ENCODE results near the gene EDA.

The EDA gene

GRCh38 chrX:69740317-69740716 is 124.4 kb downstream of the EDA start:
- DNase-seq (ENCODE audit: low read depth), result no peak
- TF ChIP-seq CTCF (conservative IDR thresholded peaks at IDR 0.05; ENCODE audit: low read depth, low read length), result no peak
- H3K4me3 ChIP-seq (ENCODE audit: low read depth, low read length), result no peak overlapping the region

DNA sequence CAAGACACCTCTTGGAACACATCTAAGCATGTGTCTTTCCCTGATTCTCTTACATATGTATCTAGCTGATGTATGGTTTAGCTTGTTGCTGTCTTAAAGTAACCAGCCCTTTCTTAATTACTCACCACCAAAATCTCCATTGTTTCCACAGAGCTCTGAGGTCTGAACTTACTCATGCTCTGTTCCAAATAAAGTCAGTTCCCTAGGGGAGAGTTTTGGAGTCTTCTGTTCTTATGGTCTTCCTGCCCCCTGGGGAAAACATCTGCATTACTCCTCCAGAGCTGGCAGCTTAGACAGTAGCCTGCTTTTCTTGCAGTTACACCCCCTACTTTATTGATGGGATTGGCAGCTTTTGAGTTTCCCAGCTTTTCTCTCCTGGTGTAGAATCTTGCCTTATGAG is 125.8 kb downstream of the EDA start:
- no peak for DNase-seq (ENCODE audit: low read depth)
- no peak for TF ChIP-seq CTCF (conservative IDR thresholded peaks at IDR 0.05; ENCODE audit: low read depth, low read length)
- no peak overlapping the region for H3K4me3 ChIP-seq (ENCODE audit: low read depth, low read length)

DNA sequence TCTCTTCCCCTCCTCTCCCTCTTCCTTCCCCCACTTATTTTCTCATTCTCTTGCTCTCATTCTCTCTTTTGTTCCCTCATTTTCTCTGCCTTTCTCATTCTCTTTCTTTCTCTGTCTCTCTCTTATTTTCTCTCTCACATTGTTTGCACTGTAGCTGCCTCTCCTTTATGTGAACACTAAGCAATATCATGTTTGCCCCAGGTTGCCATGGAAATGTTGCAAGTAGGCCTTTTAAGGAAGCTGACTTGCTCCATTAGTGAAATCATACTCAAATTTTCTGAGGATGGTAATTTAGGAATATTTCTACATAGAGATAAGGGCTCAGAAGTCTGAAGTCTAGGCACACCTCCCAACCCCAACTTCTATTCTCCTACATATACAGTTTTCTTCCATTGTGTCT is 130.1 kb downstream of the EDA start:
- no peak for DNase-seq (ENCODE audit: low read depth)
- TF ChIP-seq CTCF (conservative IDR thresholded peaks at IDR 0.05; ENCODE audit: low read depth, low read length), result no peak
- no peak overlapping the region for H3K4me3 ChIP-seq (ENCODE audit: low read depth, low read length)

DNA sequence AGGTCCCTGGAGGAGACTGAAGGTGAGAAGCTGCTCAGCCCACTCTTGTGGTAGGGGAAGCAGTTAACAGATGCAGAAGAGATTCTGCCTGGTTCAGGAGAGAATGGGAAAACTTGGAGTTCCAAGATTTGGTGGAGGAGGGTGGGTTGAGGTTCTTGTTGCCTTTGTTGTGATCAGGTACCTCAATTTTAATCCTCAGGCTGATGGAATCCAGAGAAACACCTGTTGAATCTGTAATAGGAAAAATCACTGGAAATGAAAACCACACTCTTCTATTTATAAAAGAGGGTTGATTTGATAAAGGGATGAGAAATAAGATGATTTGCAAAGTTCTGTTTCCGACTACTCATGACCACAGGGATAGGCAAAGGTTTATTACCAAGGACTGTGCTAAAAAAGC is 132.1 kb downstream of the EDA start:
- H3K4me3 ChIP-seq (ENCODE audit: low read depth, low read length), result no peak overlapping the region
- TF ChIP-seq CTCF (conservative IDR thresholded peaks at IDR 0.05; ENCODE audit: low read depth, low read length), result no peak
- DNase-seq (ENCODE audit: low read depth), result no peak

- no peak overlapping the region for H3K4me3 ChIP-seq (ENCODE audit: low read depth, low read length)
- no peak for DNase-seq (ENCODE audit: low read depth)
- TF ChIP-seq CTCF (conservative IDR thresholded peaks at IDR 0.05; ENCODE audit: low read depth, low read length), result no peak
Observed at GRCh38 chrX:69759921-69760625, 144.2 kb downstream of the EDA start.

- no peak for TF ChIP-seq CTCF (conservative IDR thresholded peaks at IDR 0.05; ENCODE audit: low read depth, low read length)
- no peak overlapping the region for H3K4me3 ChIP-seq (ENCODE audit: low read depth, low read length)
Observed at GRCh38 chrX:69761633-69762032, 145.7 kb downstream of the EDA start.

DNA sequence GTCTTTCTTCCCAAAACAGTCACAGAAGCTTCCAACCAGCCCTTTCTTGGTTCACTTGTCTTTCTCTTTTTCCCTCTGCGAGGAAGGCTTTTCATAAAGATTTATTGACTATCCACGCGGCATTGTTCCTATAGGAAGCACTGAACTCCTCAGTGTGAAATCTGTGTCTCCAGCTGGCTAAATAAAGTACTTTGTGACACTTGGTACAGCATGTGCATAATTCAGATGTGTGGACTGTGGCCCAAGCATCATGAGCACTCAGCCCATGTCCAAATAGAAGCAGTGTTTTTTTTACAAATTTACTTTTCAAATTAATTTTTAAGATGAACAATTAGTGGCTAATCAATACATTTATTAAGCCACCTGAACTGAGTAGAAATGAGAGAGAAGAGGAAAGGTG is 146.4 kb downstream of the EDA start:
- TF ChIP-seq CTCF (conservative IDR thresholded peaks at IDR 0.05; ENCODE audit: low read depth, low read length), result no peak
- no peak for DNase-seq (ENCODE audit: low read depth)
- no peak overlapping the region for H3K4me3 ChIP-seq (ENCODE audit: low read depth, low read length)

More at GRCh38 chrX:69761633-69762032, 145.7 kb downstream of the EDA start:
- no peak for DNase-seq (ENCODE audit: low read depth)
